CD14-positive monocyte (primary cell): Measurements from ENCODE around the gene RARRES2. TPM values are rescaled to one million over a fixed set of nuclear protein-coding genes. Genes with fewer than 3 reads are reported as not detected.
"Not testable (repeated sequence)": the region's sequence is repeated elsewhere in the genome, so short reads cannot be mapped to it uniquely, and the experiment has no call there.

Experiments
- DNase-seq, 3 donors: peaks; one replicate each; pipeline ENCODE4 v3.0.0-alpha.2; 2011 to 2022
- H2AFZ ChIP-seq: 2 replicates; pipeline ENCODE4 v1.6.0; 2012; ENCODE audit warnings: mild to moderate bottlenecking, low read depth, low read length, inconsistent platforms; ENCODE audit not compliant: insufficient read depth, poor library complexity, severe bottlenecking
- H3K27ac ChIP-seq, 2 donors: 1 replicate in 1 of 2; 2 replicates in 1 of 2; pipeline ENCODE4 v1.5.1; 2012 to 2013; ENCODE audit warnings: low read length in 2 of 2, control low read depth in 1 of 2, inconsistent platforms in 1 of 2, low read depth in 1 of 2, mild to moderate bottlenecking in 1 of 2
- H3K27me3 ChIP-seq, 2 donors: one replicate each; pipeline versions ENCODE4 v1.6.0 to v1.6.1; 2011 to 2013; ENCODE audit warnings: low read length in 2 of 2; ENCODE audit not compliant: control insufficient read depth in 2 of 2, insufficient read depth in 2 of 2
- H3K36me3 ChIP-seq, 2 donors: replicated peaks in 1 of 2; 1 replicate in 1 of 2; 2 replicates in 1 of 2; pipeline versions ENCODE4 v1.5.1 to v1.6.1; 2012 to 2013; ENCODE audit warnings: low read length in 2 of 2, control low read depth in 1 of 2, inconsistent platforms in 1 of 2, mild to moderate bottlenecking in 1 of 2; ENCODE audit not compliant: insufficient read depth in 2 of 2, control insufficient read depth in 1 of 2
- H3K4me1 ChIP-seq, 2 donors: 1 replicate in 1 of 2; 2 replicates in 1 of 2; pipeline versions ENCODE4 v1.5.1 to v1.6.1; 2012 to 2013; ENCODE audit warnings: low read length in 2 of 2, control low read depth in 1 of 2, inconsistent platforms in 1 of 2, mild to moderate bottlenecking in 1 of 2, moderate library complexity in 1 of 2; ENCODE audit not compliant: insufficient read depth in 2 of 2, control insufficient read depth in 1 of 2
- H3K4me2 ChIP-seq: replicated peaks from 2 replicates; pipeline ENCODE3; 2012; ENCODE audit warnings: low read length, moderate library complexity, mild to moderate bottlenecking; ENCODE audit not compliant: poor library complexity, severe bottlenecking; ENCODE audit errors: extremely low read depth
- H3K4me3 ChIP-seq, 3 experiments: fragments of 200-600 bp in 1 of 3; sonication (generic) in 1 of 3; replicated peaks in 1 of 3; 1 replicate in 2 of 3; 2 replicates in 1 of 3; pipeline ENCODE4 v1.5.1; 2011 to 2013; ENCODE audit warnings: low read length in 3 of 3, mild to moderate bottlenecking in 3 of 3, control low read depth in 2 of 3, low read depth in 2 of 3, inconsistent platforms in 1 of 3, moderate library complexity in 1 of 3
- H3K79me2 ChIP-seq: 2 replicates; pipeline ENCODE4 v1.6.0; 2012; ENCODE audit warnings: mild to moderate bottlenecking, control low read depth, inconsistent platforms, low read length, moderate library complexity; ENCODE audit not compliant: insufficient read depth
- H3K9ac ChIP-seq: 2 replicates; pipeline ENCODE4 v1.6.0; 2017; ENCODE audit warnings: low read length, mild to moderate bottlenecking; ENCODE audit not compliant: insufficient read depth, poor library complexity, severe bottlenecking
- H3K9me3 ChIP-seq, 2 donors: replicated peaks in 1 of 2; 1 replicate in 1 of 2; 2 replicates in 1 of 2; pipeline versions ENCODE4 v1.5.1 to v1.6.1; 2012 to 2013; ENCODE audit warnings: low read length in 2 of 2, control low read depth in 1 of 2; ENCODE audit not compliant: control insufficient read depth in 1 of 2, insufficient read depth in 1 of 2
- H4K20me1 ChIP-seq: 2 replicates; pipeline ENCODE4 v1.6.0; 2012; ENCODE audit warnings: mild to moderate bottlenecking, low read length, control low read depth, moderate library complexity; ENCODE audit not compliant: insufficient read depth
- H3K27ac Mint-ChIP-seq, 7 donors: one replicate each; pipeline ENCODE4 v1.8.0; 2020; ENCODE audit warnings: mild to moderate bottlenecking in 7 of 7, mixed read lengths in 7 of 7, moderate library complexity in 6 of 7, inconsistent platforms in 2 of 7
- H3K27me3 Mint-ChIP-seq, 3 donors: one replicate each; pipeline ENCODE4 v1.8.0; 2021 to 2022; ENCODE audit warnings: low read depth in 3 of 3, mild to moderate bottlenecking in 3 of 3, mixed read lengths in 3 of 3, moderate library complexity in 3 of 3, inconsistent platforms in 1 of 3
- H3K36me3 Mint-ChIP-seq, 2 donors: one replicate each; pipeline ENCODE4 v1.8.0; 2020; ENCODE audit warnings: mixed read lengths in 2 of 2, inconsistent platforms in 1 of 2, mild to moderate bottlenecking in 1 of 2
- H3K4me1 Mint-ChIP-seq: one replicate; pipeline ENCODE4 v1.8.0; 2020; ENCODE audit warnings: mild to moderate bottlenecking, mixed read lengths
- H3K4me3 Mint-ChIP-seq, 2 donors: one replicate each; pipeline ENCODE4 v1.8.0; 2020; ENCODE audit warnings: mild to moderate bottlenecking in 2 of 2, mixed read lengths in 2 of 2, moderate library complexity in 1 of 2
- H3K9me3 Mint-ChIP-seq, 7 donors: one replicate each; pipeline ENCODE4 v1.8.0; 2020 to 2022; ENCODE audit warnings: mixed read lengths in 7 of 7, mild to moderate bottlenecking in 6 of 7, moderate library complexity in 6 of 7, inconsistent platforms in 2 of 7
- CTCF ChIP-seq: fragments of 200-600 bp; IDR thresholded peaks from one replicate; pipeline ENCODE4 v1.8.0; 2022; ENCODE audit warnings: antibody characterized with exemption, mild to moderate bottlenecking
- WGBS: methylation state at CpG from one replicate; pipeline ENCODE4 v1.1.5; 2013; ENCODE audit warnings: missing lambda C conversion rate; ENCODE audit not compliant: insufficient coverage; 5-methylcytosine and 5-hydroxymethylcytosine counted together
- intact Hi-C, 2 donors: fragments of 100-400 bp; cut with micrococcal nuclease; formaldehyde crosslinking; loops; one replicate each; pipeline versions ENCODE4 v1.15.0 to v1.15.1; 2023
- polyA plus RNA-seq, 3 donors: library from polyadenylated mRNA; depleted of rRNA in 1 of 3; unstranded in 2 of 3; stranded (reverse) in 1 of 3; fragments of 300-500 nt in 2 of 3; fragments of >200 nt in 1 of 3; fragmentation: Illumina TruSeq in 2 of 3; gene quantifications; 1 replicate in 2 of 3; 2 replicates in 1 of 3; pipeline ENCODE4 v1.2.3, GENCODE V29; 2012 to 2021

Gene RARRES2
- polyA plus RNA-seq, 3 donors: not detected

- Histone ChIP-seq H3K36me3 (peaks cover 0 to 4% of the 10 kb centered on the region in 2 donors), H3K4me1 (peaks cover 31% of the 10 kb centered on the region in 2 donors), H2AFZ (no peak overlapping the region), H3K4me2 (no peak overlapping the region), H3K9me3 (no peaks in the 10 kb centered on the region), H3K27ac (no peak overlapping the region), H3K27me3 (no peaks in the 10 kb centered on the region), H3K9ac (no peak overlapping the region), H3K4me3 (no peak overlapping the region), H4K20me1 (no peaks in the 10 kb centered on the region), H3K79me2 (peaks cover 18% of the 10 kb centered on the region)
- DNase-seq: no peak
- TF ChIP-seq CTCF: no peak
- Mint-ChIP-seq H3K36me3 (peaks cover 22 to 28% of the 10 kb centered on the region in 2 donors), H3K27me3 (peaks cover 0 to 4% (median 0%) of the 10 kb centered on the region in 3 donors), H3K27ac (peak overlapping the region in 5 of 7 donors; percentile 29 to 90 (median 53)), H3K4me1 (peaks cover 30% of the 10 kb centered on the region), H3K4me3 (no peak overlapping the region), H3K9me3 (peaks cover 0 to 3% (median 0%) of the 10 kb centered on the region in 7 donors)
- 100% methylated on average over 3 of the region's 7 CpGs for WGBS
- intact Hi-C loops: loop anchor here in 1 of 2 donors (5.0 kb wide), 1 partner anchor 36 kb away; no protein-coding TSS in a partner anchor
Observed at GRCh38 chr7:150388306-150388705, 46.9 kb upstream of the RARRES2 start.

GRCh38 chr7:150385884-150386283 is 44.5 kb upstream of the RARRES2 start:
- intact Hi-C loops: loop anchor here in 1 of 2 donors (5.0 kb wide), 1 partner anchor 34 kb away; no protein-coding TSS in a partner anchor
- H3K36me3 ChIP-seq, H3K4me2 ChIP-seq, H3K9me3 ChIP-seq, H3K27me3 ChIP-seq, H3K9me3 Mint-ChIP-seq, H3K27ac ChIP-seq, H3K27ac Mint-ChIP-seq, H4K20me1 ChIP-seq, H3K9ac ChIP-seq, H3K27me3 Mint-ChIP-seq, H3K4me3 Mint-ChIP-seq, H2AFZ ChIP-seq, H3K4me3 ChIP-seq, DNase-seq: not testable (repeated sequence)
- peaks cover 31 to 33% of the 10 kb centered on the region in 2 donors for H3K4me1 ChIP-seq
- Mint-ChIP-seq H3K4me1 (peaks cover 36% of the 10 kb centered on the region), H3K36me3 (peaks cover 13 to 23% of the 10 kb centered on the region in 2 donors)
- no CpG with 5 or more reads among the region's 6 CpGs for whole genome bisulfite sequencing
- peaks cover 33% of the 10 kb centered on the region for H3K79me2 ChIP-seq
